Colonic mucosa (tissue), 4 donors: ENCODE data around the gene VSTM1. TPM values are rescaled to one million over a fixed set of nuclear protein-coding genes. Genes with fewer than 3 reads are reported as not detected.

ENCODE experiments used
- DNase-seq: peaks from one replicate; pipeline ENCODE4 v3.0.0-alpha.2; 2020
- H3K27ac ChIP-seq: fragments of 200-600 bp; one replicate; pipeline ENCODE4 v1.8.0; 2021
- H3K27me3 ChIP-seq: fragments of 200-600 bp; one replicate; pipeline ENCODE4 v1.8.0; 2021
- H3K36me3 ChIP-seq: fragments of 200-600 bp; one replicate; pipeline ENCODE4 v1.8.0; 2021
- H3K4me1 ChIP-seq: fragments of 200-600 bp; one replicate; pipeline ENCODE4 v1.8.0; 2021; ENCODE audit warnings: mild to moderate bottlenecking
- H3K4me3 ChIP-seq: fragments of 200-600 bp; one replicate; pipeline ENCODE4 v1.8.0; 2021
- H3K9ac ChIP-seq, 2 donors: one replicate each; pipeline ENCODE4 v1.7.0; 2013; ENCODE audit warnings: control low read depth in 2 of 2, low read depth in 2 of 2, low read length in 2 of 2
- H3K9me3 ChIP-seq: fragments of 200-600 bp; one replicate; pipeline ENCODE4 v1.8.0; 2021
- CTCF ChIP-seq: fragments of 200-600 bp; IDR thresholded peaks from one replicate; pipeline ENCODE4 v1.8.0; 2022; ENCODE audit warnings: antibody characterized with exemption, mild to moderate bottlenecking
- intact Hi-C: fragments of 100-400 bp; cut with DNase I; formaldehyde crosslinking; loops from one replicate; pipeline ENCODE4 v1.14.1; 2022
- total RNA-seq, 2 donors: library from RNA; stranded (reverse); fragmentation: NEBNext Ultra II Directional in 1 of 2; extraction: Animal tissue kit (Norgen Biotek cat#: 25700) in 1 of 2; gene quantifications; one replicate each; pipeline ENCODE4 v1.2.1, GENCODE V29; 2021
- donor health status: healthy.
- donor health status: DM: no; HTN: no; CAD: no.
- donor health status: DM: no; HTN: no; CAD: no.

Gene VSTM1
- total RNA-seq, 2 donors from 2014 or later: not detected

- no peaks in the 10 kb centered on the region for H3K27me3 ChIP-seq
These were observed 53.2 kb downstream of the VSTM1 start for GRCh38 chr19:54010474-54010873.

GRCh38 chr19:54009440-54009839 lies 54.3 kb downstream of the VSTM1 start:
- H3K27ac ChIP-seq: no peak overlapping the region
- no peak for DNase-seq
- H3K9me3 ChIP-seq: no peaks in the 10 kb centered on the region
- H3K4me1 ChIP-seq: no peaks in the 10 kb centered on the region
- no peaks in the 10 kb centered on the region for H3K36me3 ChIP-seq
- no peak overlapping the region for H3K9ac ChIP-seq
- no peaks in the 10 kb centered on the region for H3K27me3 ChIP-seq
- intact Hi-C loops: no loop called here
- H3K4me3 ChIP-seq: no peak overlapping the region
- no peak for TF ChIP-seq CTCF

More at GRCh38 chr19:54010474-54010873, 53.2 kb downstream of the VSTM1 start:
- H3K9ac ChIP-seq: no peak overlapping the region
- H3K36me3 ChIP-seq: no peaks in the 10 kb centered on the region
- no peak overlapping the region for H3K4me3 ChIP-seq
- no peak for DNase-seq
- no peaks in the 10 kb centered on the region for H3K9me3 ChIP-seq
- TF ChIP-seq CTCF: no peak
- no peak overlapping the region for H3K27ac ChIP-seq
- intact Hi-C loops: no loop called here
- no peaks in the 10 kb centered on the region for H3K4me1 ChIP-seq

- Histone ChIP-seq H3K4me3 (no peak overlapping the region), H3K9ac (no peak overlapping the region), H3K36me3 (no peaks in the 10 kb centered on the region), H3K9me3 (no peaks in the 10 kb centered on the region), H3K4me1 (no peaks in the 10 kb centered on the region), H3K27me3 (no peaks in the 10 kb centered on the region), H3K27ac (no peak overlapping the region)
- intact Hi-C loops: no loop called here
- no peak for DNase-seq
- no peak for TF ChIP-seq CTCF
These were observed 61.0 kb downstream of the VSTM1 start for GRCh38 chr19:54002495-54003315.

GRCh38 chr19:54001496-54001895 lies 62.2 kb downstream of the VSTM1 start:
- Histone ChIP-seq H3K9me3 (no peaks in the 10 kb centered on the region), H3K4me1 (no peaks in the 10 kb centered on the region), H3K27me3 (no peaks in the 10 kb centered on the region), H3K9ac (no peak overlapping the region), H3K36me3 (no peaks in the 10 kb centered on the region), H3K27ac (no peak overlapping the region), H3K4me3 (no peak overlapping the region)
- DNase-seq: no peak
- intact Hi-C loops: no loop called here
- no peak for TF ChIP-seq CTCF

- no peaks in the 10 kb centered on the region for H3K9me3 ChIP-seq
- no peak overlapping the region for H3K27ac ChIP-seq
- H3K36me3 ChIP-seq: no peaks in the 10 kb centered on the region
- no peak overlapping the region for H3K4me3 ChIP-seq
- intact Hi-C loops: no loop called here
- no peaks in the 10 kb centered on the region for H3K27me3 ChIP-seq
- TF ChIP-seq CTCF: no peak
- no peak for DNase-seq
- H3K4me1 ChIP-seq: no peaks in the 10 kb centered on the region
- no peak overlapping the region for H3K9ac ChIP-seq
These were observed 64.0 kb downstream of the VSTM1 start for GRCh38 chr19:53999694-54000093.
